IMR-90 (cell line): ENCODE measurements around the gene MXD4. TPM values are rescaled to one million over a fixed set of nuclear protein-coding genes. Genes with fewer than 3 reads are reported as not detected.

Experiments
- ATAC-seq: fragments of 200-7000 bp; cut with Tn5 transposase; 2 replicates; pipeline ENCODE4 v1.9.1; 2020; ENCODE audit warnings: low read depth, mild to moderate bottlenecking, moderate library complexity
- BruUV-seq: library from RNA; stranded (reverse); fragments of 400-500 nt; replicated peaks from 2 replicates; lab custom pipeline; 2021; lab: Mats Ljungman, UMichigan
- CTCF ChIA-PET: fragments of 300-600 bp; formaldehyde crosslinking; extraction: SDS; loops from one replicate; lab custom pipeline; 2021; ENCODE audit warnings: antibody characterized with exemption; lab: Yijun Ruan, JAX
- POLR2A ChIA-PET: fragments of 300-600 bp; sonication (Branson Sonifier 250); formaldehyde crosslinking; loops from one replicate; lab custom pipeline; 2022; ENCODE audit warnings: antibody characterized with exemption; ENCODE audit not compliant: unreplicated experiment; lab: Charles Lee
- DNase-seq: peaks from one replicate; pipeline ENCODE4 v3.0.0; 2013
- H2AFZ ChIP-seq: replicated peaks from 2 replicates; pipeline ENCODE3; 2013; ENCODE audit warnings: low read length, mild to moderate bottlenecking; ENCODE audit not compliant: poor library complexity
- H2AK5ac ChIP-seq: 2 replicates; pipeline ENCODE4 v1.6.1; 2013; ENCODE audit warnings: low read depth, low read length, inconsistent platforms
- H2AK9ac ChIP-seq: replicated peaks from 2 replicates; pipeline ENCODE3; 2013; ENCODE audit warnings: mild to moderate bottlenecking, low read depth, low read length, moderate library complexity; ENCODE audit not compliant: poor library complexity
- H2BK120ac ChIP-seq: 2 replicates; pipeline ENCODE4 v1.6.1; 2013; ENCODE audit warnings: low read depth, low read length, inconsistent platforms
- H2BK15ac ChIP-seq: 3 replicates; pipeline ENCODE4 v1.6.1; 2013; ENCODE audit warnings: low read depth, low read length, inconsistent platforms
- H2BK20ac ChIP-seq: 2 replicates; pipeline ENCODE4 v1.6.1; 2013; ENCODE audit warnings: low read depth, mild to moderate bottlenecking, inconsistent platforms, low read length, moderate library complexity
- H2BK5ac ChIP-seq: 2 replicates; pipeline ENCODE4 v1.6.1; 2013; ENCODE audit warnings: mild to moderate bottlenecking, low read depth, low read length, inconsistent platforms; ENCODE audit not compliant: poor library complexity, severe bottlenecking
- H3K14ac ChIP-seq: replicated peaks from 2 replicates; pipeline ENCODE4 v1.6.1; 2013; ENCODE audit warnings: low read depth, low read length, inconsistent platforms
- H3K18ac ChIP-seq: 2 replicates; pipeline ENCODE4 v1.6.1; 2013; ENCODE audit warnings: low read depth, low read length, control low read depth
- H3K23ac ChIP-seq: 2 replicates; pipeline ENCODE4 v1.6.1; 2013; ENCODE audit warnings: low read depth, low read length, inconsistent platforms
- H3K27ac ChIP-seq: 2 replicates; pipeline ENCODE4 v1.5.1; 2013; ENCODE audit warnings: mild to moderate bottlenecking, control low read depth, low read length; ENCODE audit not compliant: insufficient read depth
- H3K27me3 ChIP-seq: 2 replicates; pipeline ENCODE4 v1.6.1; 2013; ENCODE audit warnings: low read length; ENCODE audit not compliant: control insufficient read depth, insufficient read depth
- H3K36me3 ChIP-seq: 2 replicates; pipeline ENCODE4 v1.6.1; 2013; ENCODE audit warnings: low read length, mixed read lengths; ENCODE audit not compliant: control insufficient read depth, insufficient read depth
- H3K4ac ChIP-seq: 2 replicates; pipeline ENCODE4 v1.6.1; 2013; ENCODE audit warnings: low read depth, low read length, inconsistent platforms
- H3K4me1 ChIP-seq: 2 replicates; pipeline ENCODE4 v1.6.1; 2013; ENCODE audit warnings: low read length, mixed read lengths; ENCODE audit not compliant: control insufficient read depth, insufficient read depth
- H3K4me2 ChIP-seq: 2 replicates; pipeline ENCODE4 v1.6.1; 2013; ENCODE audit warnings: low read depth, mild to moderate bottlenecking, control low read depth, low read length, moderate library complexity
- H3K4me3 ChIP-seq: 2 replicates; pipeline ENCODE4 v1.5.1; 2013; ENCODE audit warnings: low read depth, mild to moderate bottlenecking, control low read depth, low read length, moderate library complexity; ENCODE audit not compliant: insufficient read depth
- H3K56ac ChIP-seq: 2 replicates; pipeline ENCODE4 v1.6.1; 2013; ENCODE audit warnings: low read length, inconsistent platforms; ENCODE audit not compliant: insufficient read depth; ENCODE audit errors: extremely low read depth
- H3K79me1 ChIP-seq, 2 experiments: 2 replicates each; pipeline ENCODE4 v1.6.1; 2013; ENCODE audit warnings: low read length in 2 of 2, inconsistent platforms in 1 of 2, low read depth in 1 of 2
- H3K9ac ChIP-seq: 2 replicates; pipeline ENCODE4 v1.6.1; 2013; ENCODE audit warnings: low read depth, low read length, control low read depth
- H3K9me1 ChIP-seq: 2 replicates; pipeline ENCODE4 v1.6.1; 2013; ENCODE audit warnings: low read length, inconsistent platforms; ENCODE audit not compliant: insufficient read depth
- H3K9me3 ChIP-seq: 2 replicates; pipeline ENCODE4 v1.6.1; 2013; ENCODE audit warnings: low read length; ENCODE audit not compliant: control insufficient read depth, insufficient read depth
- H4K20me1 ChIP-seq: 2 replicates; pipeline ENCODE4 v1.6.1; 2013; ENCODE audit warnings: low read length, inconsistent platforms; ENCODE audit not compliant: insufficient read depth
- H4K5ac ChIP-seq: 2 replicates; pipeline ENCODE4 v1.6.1; 2013; ENCODE audit warnings: mild to moderate bottlenecking, low read depth, low read length, control low read depth
- H4K8ac ChIP-seq, 2 experiments: 2 replicates each; pipeline ENCODE4 v1.6.1; 2013; ENCODE audit warnings: low read depth in 2 of 2, low read length in 2 of 2, control low read depth in 1 of 2, inconsistent platforms in 1 of 2
- H4K91ac ChIP-seq: 2 replicates; pipeline ENCODE4 v1.6.1; 2013; ENCODE audit warnings: low read depth, low read length, inconsistent platforms; ENCODE audit not compliant: insufficient read depth
- CEBPB ChIP-seq: IDR thresholded peaks from 2 replicates; pipeline ENCODE4 v1.6.1; 2012; ENCODE audit warnings: low read depth, low read length, improper control_type of control experiment
- SMC3 ChIP-seq: fragments of 150-350 bp; IDR thresholded peaks from 2 replicates; pipeline ENCODE4 v1.6.1; 2016; ENCODE audit warnings: low read depth, mild to moderate bottlenecking, antibody characterized with exemption, low read length, moderate library complexity
- WGBS, 2 experiments: methylation state at CpG; one replicate each; pipeline versions ENCODE4 v1.1.5 to v1.1.7; 2013; ENCODE audit warnings: missing lambda C conversion rate in 2 of 2; ENCODE audit not compliant: insufficient read length in 1 of 2; ENCODE audit errors: extremely low coverage in 2 of 2; 5-methylcytosine and 5-hydroxymethylcytosine counted together
- dilution Hi-C: fragments of 300-500 bp; cut with HindIII; formaldehyde crosslinking; loops from one replicate; pipeline ENCODE4 v1.14.3; 2018; ENCODE audit warnings: low sequenced_read_pairs; ENCODE audit not compliant: unreplicated experiment
- in situ Hi-C: fragments of 300-500 bp; cut with MboI; formaldehyde crosslinking; loops from 3 replicates; pipeline ENCODE4 v1.14.3; 2019; ENCODE audit warnings: low sequenced_read_pairs, inconsistent platforms, mixed read lengths
- intact Hi-C: fragments of 100-400 bp; cut with micrococcal nuclease; formaldehyde crosslinking; loops from 2 replicates; pipeline ENCODE4 v1.10.0; 2022
- polyA plus RNA-seq, 3 experiments: library from polyadenylated mRNA; depleted of rRNA; stranded (reverse); fragments of >200 nt; gene quantifications; 2 replicates each; pipeline ENCODE4 v1.2.3, GENCODE V29; 2012; ENCODE audit warnings: low replicate concordance in 1 of 3
- total RNA-seq: library from RNA; depleted of rRNA; stranded (reverse); fragments of >200 nt; gene quantifications from 2 replicates; pipeline ENCODE4 v1.2.3, GENCODE V29; 2012
- TF ChIP-seq, protein P1 (sequence below): fragments of 150-350 bp; IDR thresholded peaks from 2 replicates; pipeline ENCODE4 v1.6.1; 2017; ENCODE audit warnings: mild to moderate bottlenecking, antibody characterized with exemption, low read length, low read depth

The MXD4 gene
- total and polyA plus RNA-seq, 2 of the 4 experiments (the other 2 are of a cell fraction): 22.8 to 54.4 TPM

DNA sequence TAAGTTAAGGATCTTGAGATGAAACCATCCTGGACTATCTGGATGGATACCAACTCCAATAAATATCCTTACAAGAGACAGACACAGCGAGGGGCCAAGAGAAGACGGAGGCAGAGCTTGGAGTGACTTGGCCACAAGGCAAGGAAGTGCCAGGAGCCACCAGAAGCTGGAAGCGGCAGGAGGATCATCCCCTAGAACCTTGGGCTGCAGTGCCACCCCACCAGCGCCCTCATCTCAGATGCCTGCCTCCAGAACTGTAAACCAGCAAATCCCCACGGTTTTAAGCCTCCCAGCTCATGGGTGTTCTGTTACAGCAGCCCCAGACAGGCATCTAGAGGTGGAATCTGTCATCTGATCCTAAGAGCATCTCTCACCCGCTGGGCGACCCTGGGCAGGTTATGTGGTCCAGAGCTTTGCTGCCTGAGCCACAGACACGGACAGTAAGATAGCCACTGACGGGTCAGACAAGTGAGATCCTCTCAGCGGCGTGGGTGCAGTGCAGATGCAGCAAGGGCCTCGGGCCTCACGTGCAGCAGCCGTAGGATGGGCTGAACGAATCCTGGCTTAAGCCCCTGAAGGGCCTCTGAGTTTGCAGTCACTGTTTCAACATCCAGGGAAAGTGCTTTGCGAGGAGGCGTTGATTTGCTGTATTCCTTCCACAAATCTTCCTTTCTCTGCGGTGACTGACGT, 25.1 kb upstream of the MXD4 start:
- Histone ChIP-seq H4K20me1 (peaks cover 5% of the 10 kb centered on the region; the same call in 1 of the 2 replicates), H3K9me1 (peaks cover 6% of the 10 kb centered on the region; the same call in 1 of the 2 replicates), H3K27ac (no peak overlapping the region), H3K4ac (peak overlapping the region; percentile 5; the same call in 1 of the 2 replicates), H3K79me1 (no peaks in the 10 kb centered on the region), H3K4me1 (peaks cover 7% of the 10 kb centered on the region), H2AK9ac (peak overlapping the region; percentile 24), H2BK120ac (no peak overlapping the region), H3K27me3 (0 out of 2 replicates have a peak, but pooled peaks cover 2% of the 10 kb centered on the region), H4K5ac (no peak overlapping the region), H2BK5ac (no peak overlapping the region), H2AK5ac (no peak overlapping the region), H3K14ac (no peak overlapping the region; the same call in 1 of the 2 replicates), H3K18ac (no peak overlapping the region), H3K9ac (no peak overlapping the region), H3K9me3 (no peaks in the 10 kb centered on the region), H3K23ac (no peak overlapping the region), H4K8ac (no peak overlapping the region), H2BK15ac (no peak overlapping the region), H2AFZ (peak overlapping the region; percentile 75), H4K91ac (no peak overlapping the region), H2BK20ac (no peak overlapping the region), H3K56ac (no peak overlapping the region), H3K4me3 (no peak overlapping the region), H3K36me3 (no peaks in the 10 kb centered on the region), H3K4me2 (no peak overlapping the region)
- intact Hi-C loops (no loop called here), dilution Hi-C loops (no loop called here), in situ Hi-C loops (no loop called here)
- WGBS, 2 experiments: 65% methylated on average over 11 of the region's 19 CpGs; no CpG with 5 or more reads in 1 of the 2 experiments
- CTCF ChIA-PET: no interaction called here
- DNase-seq (peak; percentile 4), ATAC-seq (peak; percentile 15; the same call in 1 of the 2 replicates)
- POLR2A ChIA-PET: no interaction called here
- BruUV-seq: no TSS peak
- TF ChIP-seq CEBPB (no peak), SMC3 (no peak)
- TF ChIP-seq, protein P1, sequence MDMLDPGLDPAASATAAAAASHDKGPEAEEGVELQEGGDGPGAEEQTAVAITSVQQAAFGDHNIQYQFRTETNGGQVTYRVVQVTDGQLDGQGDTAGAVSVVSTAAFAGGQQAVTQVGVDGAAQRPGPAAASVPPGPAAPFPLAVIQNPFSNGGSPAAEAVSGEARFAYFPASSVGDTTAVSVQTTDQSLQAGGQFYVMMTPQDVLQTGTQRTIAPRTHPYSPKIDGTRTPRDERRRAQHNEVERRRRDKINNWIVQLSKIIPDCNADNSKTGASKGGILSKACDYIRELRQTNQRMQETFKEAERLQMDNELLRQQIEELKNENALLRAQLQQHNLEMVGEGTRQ: no peak
